ENCODE data around the gene KIAA0040.

KIAA0040 gene

DNA sequence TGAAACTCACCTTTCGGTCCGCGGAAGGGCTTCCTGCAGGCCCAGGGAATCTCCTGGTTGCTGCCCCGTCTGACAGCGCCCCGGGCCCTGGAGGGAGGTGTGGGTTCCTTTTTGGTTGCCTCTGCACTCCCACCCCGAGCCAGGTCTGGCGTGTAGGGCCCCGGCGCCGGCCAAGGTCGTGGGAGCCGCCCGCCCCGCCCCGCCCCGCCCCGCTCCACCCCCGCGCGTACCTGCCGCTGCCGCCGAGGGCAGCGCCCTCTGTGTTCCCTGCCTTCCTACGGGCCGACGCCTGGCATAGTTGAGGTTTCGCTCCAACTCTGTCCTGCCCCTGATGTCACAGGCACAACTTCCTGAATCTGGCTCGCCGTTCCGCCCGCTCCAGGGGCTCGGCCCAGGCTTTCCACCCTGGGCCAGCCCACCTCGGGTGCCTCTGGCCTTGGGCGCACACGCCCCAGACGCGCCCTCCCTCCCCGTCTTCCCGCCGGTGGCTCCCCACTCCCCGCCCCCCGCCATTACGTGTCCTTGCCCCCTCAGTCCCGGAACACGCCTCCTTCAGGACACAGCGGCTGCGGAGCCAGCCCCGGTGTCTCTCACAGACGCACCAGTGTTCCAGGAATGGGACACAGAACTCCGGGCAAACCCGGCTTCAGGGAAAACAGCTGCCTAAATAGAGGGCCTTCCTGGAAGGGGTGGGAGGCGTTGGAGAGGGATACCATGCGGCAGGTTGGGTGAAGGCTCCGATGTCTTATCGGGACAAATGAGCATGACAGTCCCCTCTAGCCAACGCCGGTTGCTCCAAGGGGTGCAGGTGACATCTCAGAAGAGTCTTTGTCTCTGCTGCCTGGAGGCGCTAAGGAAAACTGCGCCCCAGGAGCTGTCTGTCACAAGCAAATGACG is at the start of gene KIAA0040:
Gene KIAA0040, minus strand, starts transcription at position 147 of the 897 bp plus-strand sequence. CDS start 31,763 bp downstream, outside the sequence.
- DNase-seq (ENCODE audit: low read depth): no peak

GRCh38 chr1:175237389-175237788 is 44.8 kb upstream of the KIAA0040 start:
- no peak for DNase-seq (ENCODE audit: low read depth)

DNA sequence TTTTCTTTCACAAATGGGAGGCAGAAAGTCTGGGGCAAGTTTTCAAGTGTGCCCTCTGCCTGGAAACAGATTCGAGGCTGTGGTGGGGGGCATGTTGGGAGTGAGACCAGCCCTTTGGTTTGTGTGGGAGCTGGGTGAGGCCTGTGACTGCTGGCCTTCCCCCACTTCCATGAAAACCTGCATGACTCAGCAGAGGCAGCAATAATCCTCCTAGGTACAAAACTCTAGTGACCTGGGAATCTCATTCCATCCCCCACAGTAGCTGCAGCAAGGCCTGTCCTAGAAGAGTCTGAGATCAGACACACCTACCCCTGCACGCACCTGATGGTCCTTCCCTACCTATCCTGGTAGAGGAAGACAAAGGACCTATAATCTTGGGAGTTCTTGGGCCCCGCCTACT is 42.1 kb upstream of the KIAA0040 start:
- DNase-seq (ENCODE audit: low read depth): no peak

GRCh38 chr1:175232335-175232734 is 39.8 kb upstream of the KIAA0040 start:
- DNase-seq (ENCODE audit: low read depth): no peak

DNA sequence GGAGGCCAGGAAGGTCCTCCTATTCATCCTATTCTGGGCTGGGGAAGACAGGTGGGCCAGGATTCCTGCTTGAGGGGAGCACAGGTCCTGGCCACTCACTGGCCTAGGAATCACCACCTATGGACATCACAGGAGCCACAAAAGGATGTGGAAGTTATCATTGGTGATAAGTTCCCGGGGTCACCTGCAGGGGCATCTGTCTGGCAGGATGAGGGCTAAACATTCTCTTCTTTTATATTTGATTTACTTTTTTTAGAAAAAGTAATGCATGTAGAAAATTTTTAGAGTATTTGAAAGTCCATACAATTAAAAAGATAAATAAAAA is 33.2 kb upstream of the KIAA0040 start:
- DNase-seq (ENCODE audit: low read depth): no peak

- no peak for DNase-seq (ENCODE audit: low read depth)
Measured at GRCh38 chr1:175222296-175222938, 29.8 kb upstream of the KIAA0040 start.

GRCh38 chr1:175221557-175222175 is 29.1 kb upstream of the KIAA0040 start:
- DNase-seq (ENCODE audit: low read depth): no peak

DNA sequence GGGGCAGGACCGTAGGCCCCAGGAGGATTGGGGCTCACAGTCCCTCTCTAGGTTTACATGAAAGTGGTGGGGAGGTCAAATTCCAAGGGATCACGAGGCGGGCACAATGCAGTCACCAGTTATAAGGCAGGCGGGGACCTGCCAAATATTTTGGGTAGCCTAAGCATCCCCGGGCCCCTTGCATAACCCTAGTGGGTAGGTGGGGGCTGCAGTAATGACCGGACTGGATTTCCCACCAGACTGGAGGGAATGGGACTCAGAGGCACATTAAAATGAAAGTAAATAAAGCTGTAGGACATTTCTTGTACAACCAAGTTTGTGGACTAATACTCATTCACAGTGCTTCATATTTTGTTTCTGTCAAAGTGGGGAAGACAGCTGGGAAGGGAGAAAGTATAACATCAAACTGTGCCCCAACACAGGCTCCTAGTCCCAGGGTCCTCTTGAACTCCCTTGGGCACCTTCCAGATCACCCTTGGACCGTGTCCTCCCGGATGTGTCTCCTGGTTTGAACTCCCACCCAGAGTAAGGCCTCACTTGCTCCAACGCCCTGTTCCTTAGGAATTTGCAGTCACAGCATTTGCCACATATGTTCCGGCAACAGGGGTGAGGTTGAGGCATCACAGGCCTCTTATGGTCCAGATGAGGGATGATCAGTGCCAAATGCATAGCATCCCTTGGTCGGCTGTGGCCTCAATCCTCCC is 28.4 kb upstream of the KIAA0040 start:
- no peak for DNase-seq (ENCODE audit: low read depth)

- DNase-seq (ENCODE audit: low read depth): no peak
Measured at GRCh38 chr1:175219774-175220173, 27.2 kb upstream of the KIAA0040 start.

DNA sequence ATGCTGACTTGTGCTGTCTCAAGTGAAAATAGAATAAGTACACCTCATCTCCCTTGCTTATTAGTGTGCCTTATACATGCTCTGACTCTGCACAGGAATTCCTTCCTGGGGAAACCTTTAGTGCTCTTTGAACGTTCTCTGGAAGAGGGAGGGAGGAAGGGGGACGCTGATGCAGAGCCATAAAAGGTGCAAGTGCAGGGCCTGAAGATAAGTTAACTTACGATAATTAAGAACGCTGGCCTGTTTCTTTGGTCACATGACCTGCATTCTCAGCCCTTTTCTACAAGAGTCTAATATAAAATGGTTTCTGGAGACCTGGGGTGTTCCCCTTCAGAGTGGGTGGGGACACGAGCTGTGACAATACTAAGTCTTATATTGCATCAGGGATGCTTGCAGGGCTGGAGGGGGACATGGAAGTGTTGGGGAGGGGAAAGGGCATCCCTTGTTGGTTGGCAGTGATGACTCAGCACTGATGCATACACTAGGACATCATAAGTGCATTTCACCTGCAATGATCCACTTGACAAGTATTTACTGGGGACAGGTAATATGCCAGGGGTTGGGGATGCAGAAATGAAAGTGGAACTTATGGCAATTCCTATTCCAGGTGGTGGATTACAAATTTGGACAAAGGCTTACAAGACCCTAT is 26.3 kb upstream of the KIAA0040 start:
- no peak for DNase-seq (ENCODE audit: low read depth)

DNA sequence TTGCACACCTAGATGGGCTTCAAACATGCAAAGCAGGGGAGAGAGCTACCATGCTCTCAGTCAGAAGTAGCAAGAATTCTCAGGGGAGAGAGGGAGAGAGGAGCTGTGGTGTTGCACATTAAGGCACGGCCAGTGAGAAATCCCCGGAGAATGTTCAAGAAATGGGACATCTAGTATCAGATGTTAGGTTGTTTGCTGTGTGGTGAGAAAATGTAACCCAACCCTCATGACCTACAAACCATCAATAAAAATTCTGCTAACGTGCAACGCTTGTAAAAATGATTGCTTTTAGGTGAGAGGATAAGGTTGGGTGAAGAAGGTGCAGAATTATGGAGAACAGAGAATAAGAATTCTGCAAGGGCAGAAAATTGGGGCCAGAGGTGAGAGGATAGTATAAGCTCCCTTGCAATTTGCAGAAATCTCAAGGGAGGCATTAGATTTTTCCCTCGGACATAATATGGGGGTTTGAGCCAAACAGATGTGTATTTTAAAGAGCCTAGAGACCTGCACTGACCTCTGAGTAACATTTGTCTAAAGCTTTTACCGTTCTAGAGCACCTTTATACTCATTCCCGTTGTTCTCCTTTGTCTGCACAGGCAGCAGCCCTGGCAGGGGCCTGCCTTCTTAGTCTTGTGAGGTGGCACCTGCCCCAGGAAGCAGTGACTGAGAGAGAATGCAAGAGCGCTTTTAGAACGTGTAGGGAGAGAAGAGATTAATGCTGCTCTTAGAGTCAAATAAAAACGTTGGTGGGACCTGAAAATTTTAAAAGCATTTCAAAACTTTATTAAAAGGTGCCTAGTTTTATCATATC is 25.4 kb upstream of the KIAA0040 start:
- no peak for DNase-seq (ENCODE audit: low read depth)

- DNase-seq (ENCODE audit: low read depth): no peak
Measured at GRCh38 chr1:175216444-175216843, 23.9 kb upstream of the KIAA0040 start.

DNA sequence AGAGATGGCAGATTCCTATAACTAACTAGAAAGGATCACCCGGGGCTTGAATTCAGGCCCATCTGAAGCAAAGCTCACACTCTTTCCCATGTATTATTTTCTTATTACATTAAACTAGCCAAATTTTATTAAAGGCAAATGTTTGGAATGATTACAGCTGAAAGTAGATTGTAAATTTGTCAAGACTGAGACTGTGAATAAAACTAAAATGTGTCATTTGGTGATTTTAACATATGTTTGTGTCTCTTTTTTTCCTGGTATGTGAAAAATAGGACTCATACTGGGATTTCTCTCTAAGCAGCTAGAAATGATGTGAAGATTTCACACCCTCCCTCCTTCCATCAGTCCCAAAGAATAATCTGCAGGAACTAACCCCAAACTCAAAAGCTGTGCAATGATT is 19.1 kb upstream of the KIAA0040 start:
- no peak for DNase-seq (ENCODE audit: low read depth)

DNA sequence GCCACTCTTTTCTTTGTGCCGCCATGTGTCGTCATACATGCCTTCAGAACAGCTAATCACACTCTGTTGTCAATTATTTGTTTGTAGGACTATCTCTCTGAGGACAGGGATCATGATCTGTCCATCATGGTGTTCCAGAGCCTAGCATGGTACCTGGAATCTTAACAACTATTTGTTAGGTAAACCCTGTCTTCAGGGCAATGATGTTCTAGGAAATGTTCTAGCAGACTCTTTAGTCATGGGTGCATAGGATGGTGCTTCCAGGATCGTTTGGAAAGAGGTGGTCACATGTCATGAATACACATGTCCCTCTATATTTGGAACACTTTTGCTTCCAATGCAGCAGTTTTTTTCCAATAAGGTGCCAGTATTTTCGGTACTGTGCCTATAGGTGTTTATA is 18.2 kb upstream of the KIAA0040 start:
- DNase-seq (ENCODE audit: low read depth): no peak

DNA sequence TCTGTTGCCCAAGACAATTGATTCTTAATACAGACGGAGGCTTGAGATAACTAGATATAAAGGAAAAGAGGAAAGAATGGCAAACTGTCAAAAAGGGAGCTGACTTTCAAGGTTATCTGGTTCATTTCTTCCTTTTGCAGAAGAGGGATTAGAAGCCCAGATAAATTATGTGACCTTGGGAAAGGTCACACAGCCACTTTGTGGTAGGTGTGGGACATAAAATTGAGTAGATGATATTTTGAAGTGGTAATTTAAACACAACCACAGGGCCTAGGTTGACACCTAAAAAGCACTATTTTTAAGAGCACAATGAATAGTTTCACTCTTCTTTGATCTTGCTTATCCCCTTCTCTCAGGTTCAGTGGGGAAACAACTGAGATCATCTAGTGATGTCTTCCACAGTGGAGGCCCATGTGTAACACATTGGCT is 16.9 kb upstream of the KIAA0040 start:
- DNase-seq (ENCODE audit: low read depth): no peak

- no peak for DNase-seq (ENCODE audit: low read depth)
Measured at GRCh38 chr1:175208773-175209492, 16.4 kb upstream of the KIAA0040 start.

- no peak for DNase-seq (ENCODE audit: low read depth)
Measured at GRCh38 chr1:175207971-175208370, 15.4 kb upstream of the KIAA0040 start.

- DNase-seq (ENCODE audit: low read depth): no peak
Measured at GRCh38 chr1:175206687-175207086, 14.1 kb upstream of the KIAA0040 start.

DNA sequence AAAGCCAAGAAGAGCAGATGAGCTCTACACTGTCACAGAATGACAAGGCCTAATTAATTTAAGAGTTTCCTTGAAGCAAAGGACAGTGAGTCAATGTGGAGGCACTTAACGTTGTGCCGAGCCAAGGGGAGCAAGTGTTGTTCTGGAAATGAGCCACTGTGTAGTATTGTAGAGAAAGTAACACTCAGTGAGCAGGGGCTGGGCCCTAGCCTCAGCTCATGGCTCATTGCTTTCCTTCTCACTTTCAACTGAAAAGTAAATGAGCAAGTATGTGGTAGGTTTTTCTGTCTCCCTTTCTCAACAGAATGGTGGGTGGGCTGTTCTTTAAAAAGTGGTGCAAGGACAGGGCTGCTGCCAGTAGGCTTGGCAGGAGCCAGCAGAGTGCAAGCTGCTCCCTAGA is 11.8 kb upstream of the KIAA0040 start:
- no peak for DNase-seq (ENCODE audit: low read depth)

DNA sequence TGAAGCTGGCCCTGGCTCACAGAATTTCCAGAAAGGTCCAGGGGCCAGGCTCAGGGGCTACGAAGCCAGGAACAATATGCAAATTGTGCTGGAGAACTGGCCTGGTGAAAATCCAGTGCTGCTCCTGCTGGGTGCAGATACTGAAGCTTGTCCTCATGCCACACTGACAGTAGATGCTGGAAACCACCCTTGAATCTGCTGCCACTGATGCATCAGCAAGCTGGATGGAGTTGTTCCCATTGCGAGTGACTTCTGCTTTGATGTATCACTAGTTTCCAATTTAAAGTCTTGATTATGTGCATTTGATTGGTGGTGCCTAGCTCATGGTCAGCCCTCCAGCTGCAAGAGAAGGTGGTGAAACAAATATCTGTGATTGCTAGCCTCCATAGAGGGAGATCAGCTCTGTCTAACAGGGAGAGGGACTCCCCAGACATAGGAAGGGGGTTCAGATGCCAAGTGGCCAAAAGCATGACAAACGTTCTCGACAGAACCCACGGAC is 11.0 kb upstream of the KIAA0040 start:
- DNase-seq (ENCODE audit: low read depth): no peak

Data from HS-5 (cell line).